ENCODE results near the gene GALT. TPM values are rescaled to one million over a fixed set of nuclear protein-coding genes. Genes with fewer than 3 reads are reported as not detected.
A peak's percentile ranks its signal among the peaks of the same experiment; 100 is the strongest.

GALT gene
- total RNA-seq, 1 experiment from 2014 or later = 21.3 TPM

DNA sequence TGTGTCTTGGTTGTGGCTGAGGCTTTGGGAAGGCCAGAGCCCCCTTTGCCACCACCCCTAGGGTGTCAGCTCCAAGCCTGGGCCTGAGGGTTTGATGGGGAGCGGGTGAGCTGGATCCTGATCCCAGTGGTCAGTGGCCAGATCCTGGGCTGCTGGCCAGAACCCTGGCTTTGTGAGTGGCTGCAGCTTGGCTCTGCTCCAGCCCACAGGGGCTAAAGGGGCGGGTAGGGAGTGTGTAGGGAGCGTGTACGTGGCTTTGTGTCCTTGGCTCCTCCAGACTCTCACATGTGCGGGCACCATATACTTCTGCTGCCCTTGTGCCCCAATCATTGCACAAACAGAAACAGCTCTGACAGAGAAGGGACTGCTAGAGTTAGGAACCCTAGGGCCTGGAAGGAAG, 4.3 kb downstream of the GALT start:
- Mint-ChIP-seq H3K9me3 (ENCODE audit: unreplicated experiment) (no peaks in the 10 kb centered on the region), H3K36me3 (ENCODE audit: insufficient read depth, unreplicated experiment) (peaks cover 16% of the 10 kb centered on the region), H3K27ac (ENCODE audit: low read depth, unreplicated experiment) (peak overlapping the region; percentile 72), H3K4me1 (ENCODE audit: insufficient read depth, unreplicated experiment) (peaks cover 38% of the 10 kb centered on the region), H3K4me3 (ENCODE audit: unreplicated experiment) (peak overlapping the region; percentile 69), H3K27me3 (ENCODE audit: insufficient read depth, unreplicated experiment) (no peaks in the 10 kb centered on the region)
- no peak for DNase-seq (ENCODE audit: unreplicated experiment)
- ChIA-PET POLR2A (interaction anchor here (2.6 kb wide), 1 partner anchor 13 kb away, joined by 11 read pairs; no protein-coding TSS in a partner anchor), CTCF (interaction anchor here (0.7 to 1.7 kb wide), 4 partner anchors 16 to 902 kb away, joined by 3 to 6 read pairs (median 4); no protein-coding TSS in a partner anchor)
- BruUV-seq (replicated peaks) = no TSS peak
- intact Hi-C loops (cut with micrococcal nuclease) = no loop called here
- TF ChIP-seq, protein P1, sequence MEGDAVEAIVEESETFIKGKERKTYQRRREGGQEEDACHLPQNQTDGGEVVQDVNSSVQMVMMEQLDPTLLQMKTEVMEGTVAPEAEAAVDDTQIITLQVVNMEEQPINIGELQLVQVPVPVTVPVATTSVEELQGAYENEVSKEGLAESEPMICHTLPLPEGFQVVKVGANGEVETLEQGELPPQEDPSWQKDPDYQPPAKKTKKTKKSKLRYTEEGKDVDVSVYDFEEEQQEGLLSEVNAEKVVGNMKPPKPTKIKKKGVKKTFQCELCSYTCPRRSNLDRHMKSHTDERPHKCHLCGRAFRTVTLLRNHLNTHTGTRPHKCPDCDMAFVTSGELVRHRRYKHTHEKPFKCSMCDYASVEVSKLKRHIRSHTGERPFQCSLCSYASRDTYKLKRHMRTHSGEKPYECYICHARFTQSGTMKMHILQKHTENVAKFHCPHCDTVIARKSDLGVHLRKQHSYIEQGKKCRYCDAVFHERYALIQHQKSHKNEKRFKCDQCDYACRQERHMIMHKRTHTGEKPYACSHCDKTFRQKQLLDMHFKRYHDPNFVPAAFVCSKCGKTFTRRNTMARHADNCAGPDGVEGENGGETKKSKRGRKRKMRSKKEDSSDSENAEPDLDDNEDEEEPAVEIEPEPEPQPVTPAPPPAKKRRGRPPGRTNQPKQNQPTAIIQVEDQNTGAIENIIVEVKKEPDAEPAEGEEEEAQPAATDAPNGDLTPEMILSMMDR (IDR thresholded peaks at IDR 0.05; ENCODE audit: unreplicated experiment) = no peak

DNA sequence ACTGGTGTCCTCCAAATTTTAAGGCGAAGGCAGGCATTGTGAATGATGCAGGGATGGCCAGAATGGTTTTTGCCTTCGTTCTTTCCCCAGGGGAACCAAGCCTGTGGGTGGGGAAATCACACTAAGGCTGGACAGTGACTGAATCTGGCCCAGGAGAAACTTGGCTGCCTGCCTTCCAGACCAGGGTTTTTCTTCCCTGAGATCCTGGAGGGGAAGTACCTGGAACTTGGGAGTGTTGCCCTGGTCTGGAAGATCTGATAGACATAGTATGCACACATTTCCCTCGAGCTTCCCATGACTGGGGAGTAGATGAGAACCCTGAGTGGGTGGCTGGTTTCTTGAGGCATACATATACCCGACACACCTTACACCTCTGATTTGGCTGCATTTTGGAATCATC, 4.8 kb downstream of the GALT start:
- peak; percentile 69 for DNase-seq (ENCODE audit: unreplicated experiment)
- POLR2A ChIA-PET = interaction anchor here (2.6 kb wide), 1 partner anchor 13 kb away, joined by 11 read pairs; no protein-coding TSS in a partner anchor
- H3K27ac Mint-ChIP-seq (ENCODE audit: low read depth, unreplicated experiment) = peak overlapping the region; percentile 72
- H3K4me1 Mint-ChIP-seq (ENCODE audit: insufficient read depth, unreplicated experiment) = peaks cover 38% of the 10 kb centered on the region
- peak overlapping the region; percentile 69 for H3K4me3 Mint-ChIP-seq (ENCODE audit: unreplicated experiment)
- BruUV-seq (replicated peaks) = TSS peak; percentile 91
- H3K9me3 Mint-ChIP-seq (ENCODE audit: unreplicated experiment) = no peaks in the 10 kb centered on the region
- TF ChIP-seq, protein P1 (IDR thresholded peaks at IDR 0.05; ENCODE audit: unreplicated experiment) = no peak
- H3K27me3 Mint-ChIP-seq (ENCODE audit: insufficient read depth, unreplicated experiment) = no peaks in the 10 kb centered on the region
- CTCF ChIA-PET = interaction anchor here (0.9 to 1.7 kb wide), 3 partner anchors 17 to 902 kb away, joined by 3 to 6 read pairs (median 5); no protein-coding TSS in a partner anchor
- intact Hi-C loops (cut with micrococcal nuclease) = no loop called here
- peaks cover 16% of the 10 kb centered on the region for H3K36me3 Mint-ChIP-seq (ENCODE audit: insufficient read depth, unreplicated experiment)

DNA sequence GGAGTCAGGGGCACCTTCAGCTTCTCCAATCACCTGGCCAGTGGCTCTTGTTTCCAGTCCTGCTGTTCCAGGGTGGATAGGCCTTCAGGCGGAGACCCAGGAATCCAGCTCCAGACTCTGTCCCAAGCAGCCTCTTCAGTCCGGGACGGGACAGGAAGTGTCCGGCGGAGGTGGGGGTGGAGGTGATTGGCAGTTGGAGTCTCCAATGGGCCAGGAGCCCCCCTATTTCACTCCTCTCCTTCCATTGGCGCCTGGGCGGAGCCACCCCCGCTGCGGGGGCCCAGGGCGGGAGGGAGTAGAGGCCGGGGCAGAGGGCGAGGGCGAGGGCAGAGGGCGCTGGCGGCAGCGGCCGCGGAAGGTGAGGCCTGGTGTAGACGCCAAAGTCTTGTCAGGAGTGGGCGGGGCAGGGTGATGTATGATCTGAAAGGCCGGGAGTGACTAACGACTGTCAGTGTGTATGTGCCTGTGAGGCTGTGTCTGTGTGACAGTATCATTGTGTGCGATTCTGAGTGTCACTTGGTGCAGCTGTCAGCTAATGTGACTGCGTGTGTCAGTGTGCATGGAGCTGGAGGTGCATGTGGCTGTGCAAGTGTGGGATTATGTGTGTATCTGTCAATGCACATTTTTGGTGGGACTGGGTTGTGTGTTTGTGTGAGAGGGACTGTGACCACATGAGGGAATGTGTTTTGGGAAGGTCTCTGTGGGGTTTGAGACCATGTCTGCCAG, 5.6 kb downstream of the GALT start, which contains the start of gene IL11RA:
TSS of gene IL11RA (plus strand) at position 310 of the 726 bp plus-strand sequence. CDS start 3,033 bp downstream, outside the sequence.
- BruUV-seq (replicated peaks) = no TSS peak
- CTCF ChIA-PET = interaction anchor here (0.9 to 1.7 kb wide), 3 partner anchors 18 to 901 kb away, joined by 3 to 6 read pairs (median 5); no protein-coding TSS in a partner anchor
- Mint-ChIP-seq H3K4me3 (ENCODE audit: unreplicated experiment) (peak within 1 kb of the TSS; percentile 69), H3K4me1 (ENCODE audit: insufficient read depth, unreplicated experiment) (peaks cover 38% of the 10 kb centered on the region), H3K36me3 (ENCODE audit: insufficient read depth, unreplicated experiment) (peaks cover 16% of the 10 kb centered on the region), H3K27ac (ENCODE audit: low read depth, unreplicated experiment) (peak within 1 kb of the TSS; percentile 72), H3K9me3 (ENCODE audit: unreplicated experiment) (no peaks in the 10 kb centered on the region), H3K27me3 (ENCODE audit: insufficient read depth, unreplicated experiment) (no peaks in the 10 kb centered on the region)
- intact Hi-C loops (cut with micrococcal nuclease) = no loop called here
- DNase-seq (ENCODE audit: unreplicated experiment) = peak; percentile 86
- POLR2A ChIA-PET = interaction anchor here (0.9 to 2.6 kb wide), 3 partner anchors 10 to 31 kb away, joined by 4 to 11 read pairs (median 4); partner anchors contain the start of gene DCTN3
- TF ChIP-seq, protein P1 (IDR thresholded peaks at IDR 0.05; ENCODE audit: unreplicated experiment) = no peak

DNA sequence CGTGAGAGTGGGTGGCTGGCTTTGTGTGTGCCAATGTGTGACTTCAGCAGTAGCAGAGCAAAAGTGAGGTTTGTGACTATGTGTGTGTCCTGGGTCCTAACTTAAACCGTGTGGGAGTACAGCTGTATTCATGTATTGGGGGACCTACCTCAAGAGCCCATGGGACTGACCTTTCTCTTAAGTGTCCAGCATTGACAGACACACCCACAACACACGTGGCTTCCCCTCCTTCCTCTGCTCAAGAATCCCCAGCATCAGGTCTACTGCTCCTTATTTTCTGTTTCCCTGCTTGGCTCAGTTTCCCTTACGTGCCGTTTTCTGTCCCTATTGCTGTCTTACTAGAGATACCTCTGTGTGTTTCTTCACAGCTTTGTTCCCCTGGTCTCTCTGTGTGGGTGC, 6.1 kb downstream of the GALT start:
- peaks cover 35% of the 10 kb centered on the region for H3K4me1 Mint-ChIP-seq (ENCODE audit: insufficient read depth, unreplicated experiment)
- no TSS peak for BruUV-seq (replicated peaks)
- POLR2A ChIA-PET = interaction anchor here (0.6 to 2.6 kb wide), 4 partner anchors 9 to 32 kb away, joined by 3 to 11 read pairs (median 4); partner anchors contain the start of gene DCTN3

More for the DNA sequence above, 6.1 kb downstream of the GALT start:
- no peak for DNase-seq (ENCODE audit: unreplicated experiment)
- H3K4me3 Mint-ChIP-seq (ENCODE audit: unreplicated experiment) = peak overlapping the region; percentile 69
- peaks cover 16% of the 10 kb centered on the region for H3K36me3 Mint-ChIP-seq (ENCODE audit: insufficient read depth, unreplicated experiment)
- intact Hi-C loops (cut with micrococcal nuclease) = no loop called here
- CTCF ChIA-PET = no interaction called here
- H3K27ac Mint-ChIP-seq (ENCODE audit: low read depth, unreplicated experiment) = peak overlapping the region; percentile 28
- TF ChIP-seq, protein P1 (IDR thresholded peaks at IDR 0.05; ENCODE audit: unreplicated experiment) = no peak
- H3K9me3 Mint-ChIP-seq (ENCODE audit: unreplicated experiment) = no peaks in the 10 kb centered on the region
- no peaks in the 10 kb centered on the region for H3K27me3 Mint-ChIP-seq (ENCODE audit: insufficient read depth, unreplicated experiment)
